HCT116 (cell line): ENCODE results near the gene ZNF488.

Experiments used
- CEBPB ChIP-seq: IDR thresholded peaks from 2 replicates; pipeline ENCODE4 v1.6.1; 2012; ENCODE audit warnings: low read depth
- JUND ChIP-seq: IDR thresholded peaks from 2 replicates; pipeline ENCODE4 v1.6.1; 2012
- POLR2AphosphoS5 ChIP-seq: IDR thresholded peaks from 2 replicates; pipeline ENCODE4 v1.6.1; 2011; ENCODE audit warnings: mild to moderate bottlenecking, low read depth, low read length, moderate library complexity
- REST ChIP-seq: IDR thresholded peaks from 2 replicates; pipeline ENCODE4 v1.6.1; 2012; ENCODE audit warnings: low read depth
- YY1 ChIP-seq: IDR thresholded peaks from 2 replicates; pipeline ENCODE4 v1.6.1; 2011; ENCODE audit warnings: low read length, low read depth, moderate library complexity, mild to moderate bottlenecking; ENCODE audit not compliant: insufficient replicate concordance; ENCODE audit errors: extremely low read depth
- ZNF274 ChIP-seq: fragments of 200-500 bp; sonication (Bioruptor generic); IDR thresholded peaks from 2 replicates; pipeline ENCODE4 v1.6.1; 2014; ENCODE audit warnings: mild to moderate bottlenecking, low read depth, low read length, inconsistent platforms
- TF ChIP-seq, protein P1 (sequence below), 3 experiments: fragments of 200-600 bp in 1 of 3; sonication (generic) in 1 of 3; IDR thresholded peaks in 2 of 3; conservative IDR thresholded peaks in 1 of 3; 2 replicates each; pipeline ENCODE4 v1.5.1; 2012 to 2017; ENCODE audit warnings: low read depth in 2 of 3, low read length in 2 of 3, antibody characterized with exemption in 1 of 3, borderline replicate concordance in 1 of 3, control low read depth in 1 of 3, mild to moderate bottlenecking in 1 of 3, mixed read lengths in 1 of 3, mixed run types in 1 of 3, moderate library complexity in 1 of 3; ENCODE audit not compliant: insufficient read depth in 1 of 3

DNA sequence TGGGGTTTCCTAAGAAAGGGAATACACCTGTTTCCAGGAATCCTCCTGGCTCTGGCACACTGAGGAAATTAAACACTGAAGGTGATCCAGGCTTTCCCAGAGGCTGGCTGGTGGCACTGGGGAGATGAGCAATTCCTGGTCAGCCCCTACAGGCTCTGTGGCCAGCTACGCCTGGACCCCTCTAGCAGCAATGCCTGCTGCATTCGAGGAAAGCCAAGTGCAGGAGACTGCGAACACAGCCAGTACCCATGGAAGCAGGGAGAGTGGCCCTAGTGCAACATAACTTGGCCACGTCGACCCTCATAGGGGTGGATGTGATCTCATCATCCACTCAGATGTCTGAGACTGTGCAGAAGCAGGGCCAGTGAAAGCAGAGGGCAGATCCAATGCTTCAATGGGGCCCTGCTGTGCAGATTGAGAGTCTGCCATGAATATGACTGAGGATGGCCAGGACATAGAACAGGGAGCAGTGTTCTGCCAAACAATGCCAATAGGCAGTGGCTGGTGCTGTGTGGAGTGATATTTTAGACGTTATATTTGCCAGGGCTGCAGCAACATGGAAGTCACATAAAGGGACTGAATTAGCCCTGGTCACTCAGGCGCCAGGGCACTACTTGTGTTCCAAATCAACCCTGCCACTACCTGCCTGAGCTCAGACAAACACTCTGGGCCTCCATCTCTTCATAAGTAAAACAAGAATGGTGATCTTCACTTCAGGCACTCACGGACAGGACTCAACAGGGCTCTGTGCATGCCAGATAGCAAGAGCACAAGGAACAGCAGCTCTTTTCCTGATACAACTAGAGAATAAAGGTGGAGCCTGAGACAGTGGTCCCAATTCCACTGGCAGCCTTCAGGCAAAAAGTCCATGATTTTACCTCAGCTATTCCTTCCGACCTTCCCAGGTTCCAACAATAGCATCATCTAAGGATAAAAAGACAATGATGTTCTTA lies 2.4 kb downstream of the ZNF488 start:
- TF ChIP-seq, protein P1, sequence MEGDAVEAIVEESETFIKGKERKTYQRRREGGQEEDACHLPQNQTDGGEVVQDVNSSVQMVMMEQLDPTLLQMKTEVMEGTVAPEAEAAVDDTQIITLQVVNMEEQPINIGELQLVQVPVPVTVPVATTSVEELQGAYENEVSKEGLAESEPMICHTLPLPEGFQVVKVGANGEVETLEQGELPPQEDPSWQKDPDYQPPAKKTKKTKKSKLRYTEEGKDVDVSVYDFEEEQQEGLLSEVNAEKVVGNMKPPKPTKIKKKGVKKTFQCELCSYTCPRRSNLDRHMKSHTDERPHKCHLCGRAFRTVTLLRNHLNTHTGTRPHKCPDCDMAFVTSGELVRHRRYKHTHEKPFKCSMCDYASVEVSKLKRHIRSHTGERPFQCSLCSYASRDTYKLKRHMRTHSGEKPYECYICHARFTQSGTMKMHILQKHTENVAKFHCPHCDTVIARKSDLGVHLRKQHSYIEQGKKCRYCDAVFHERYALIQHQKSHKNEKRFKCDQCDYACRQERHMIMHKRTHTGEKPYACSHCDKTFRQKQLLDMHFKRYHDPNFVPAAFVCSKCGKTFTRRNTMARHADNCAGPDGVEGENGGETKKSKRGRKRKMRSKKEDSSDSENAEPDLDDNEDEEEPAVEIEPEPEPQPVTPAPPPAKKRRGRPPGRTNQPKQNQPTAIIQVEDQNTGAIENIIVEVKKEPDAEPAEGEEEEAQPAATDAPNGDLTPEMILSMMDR (IDR thresholded peaks at IDR 0.05 in 2 of 3, conservative IDR thresholded peaks at IDR 0.05 in 1 of 3; ENCODE audit: borderline replicate concordance in 1 of 3, insufficient read depth in 1 of 3, low read depth in 2 of 3, low read length in 2 of 3) = no peak
- TF ChIP-seq CEBPB = no peak
- TF ChIP-seq REST = no peak
- TF ChIP-seq JUND = no peak
- TF ChIP-seq POLR2AphosphoS5 = no peak
- TF ChIP-seq ZNF274 = no peak
- no peak for TF ChIP-seq YY1
